Ovary (tissue), 3 donors: Measurements from ENCODE around the gene MAFG.

Experiments
- EP300 ChIP-seq: sonication (generic); formaldehyde crosslinking; IDR thresholded peaks from one replicate; pipeline ENCODE4 v1.6.1; 2017; ENCODE audit warnings: antibody characterized with exemption
- POLR2A ChIP-seq: fragments of 450-650 bp; IDR thresholded peaks from one replicate; pipeline ENCODE4 v1.6.1; 2017; ENCODE audit warnings: antibody characterized with exemption, mild to moderate bottlenecking, moderate library complexity
- TF ChIP-seq, protein P1 (sequence below), 3 donors: fragments of 450-650 bp in 2 of 3; fragments of 200-600 bp in 1 of 3; IDR thresholded peaks; one replicate each; pipeline versions ENCODE4 v1.5.1 to v1.8.0; 2016 to 2022; ENCODE audit warnings: antibody characterized with exemption in 3 of 3, mild to moderate bottlenecking in 1 of 3
- donor health status: DM: no; HTN: no; CAD: no.

DNA sequence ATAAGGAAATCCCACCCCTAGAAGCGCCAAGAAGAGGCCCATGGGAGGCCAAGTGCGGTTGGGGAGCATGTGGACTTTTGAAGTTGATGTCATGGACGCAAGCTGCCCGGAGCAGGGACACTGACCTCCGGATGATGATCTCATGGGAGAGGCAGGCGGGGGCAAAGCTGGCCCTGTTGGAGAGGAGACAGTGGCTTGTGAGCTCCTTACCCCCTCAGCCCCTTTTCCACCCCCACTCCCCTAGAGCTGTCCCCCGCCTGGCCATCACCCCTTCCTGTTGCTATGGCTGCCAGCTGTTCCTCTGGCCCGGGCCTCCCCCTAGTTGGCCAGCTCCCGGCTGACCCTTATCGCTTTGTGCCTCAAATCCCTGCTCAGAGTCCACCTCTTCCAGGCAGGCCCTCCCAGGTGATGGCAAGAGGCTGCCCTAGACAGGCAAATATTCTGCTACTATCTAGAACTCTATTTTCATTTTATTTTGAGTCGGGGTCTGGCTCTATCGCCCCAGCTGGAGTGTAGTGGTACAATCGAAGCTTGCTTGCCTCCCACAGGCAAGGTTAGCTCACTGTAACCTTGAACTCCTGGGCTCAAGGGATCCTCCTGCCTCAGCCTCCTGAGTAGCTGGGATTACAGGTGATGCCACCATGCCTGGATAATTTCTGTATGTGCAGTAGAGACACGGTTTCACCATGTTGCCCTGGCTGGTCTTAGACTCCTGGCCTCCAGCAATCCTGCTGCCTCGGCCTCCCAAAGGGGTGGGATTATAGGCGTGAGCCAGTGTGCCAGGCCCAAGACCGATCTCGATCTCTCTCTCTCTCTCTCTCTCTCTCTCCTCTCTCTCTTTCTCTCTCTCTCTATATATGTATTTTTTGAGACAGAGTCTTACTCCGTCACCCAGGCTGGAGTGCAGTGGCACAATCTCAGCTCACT, 26.9 kb upstream of the MAFG start:
- TF ChIP-seq, protein P1, sequence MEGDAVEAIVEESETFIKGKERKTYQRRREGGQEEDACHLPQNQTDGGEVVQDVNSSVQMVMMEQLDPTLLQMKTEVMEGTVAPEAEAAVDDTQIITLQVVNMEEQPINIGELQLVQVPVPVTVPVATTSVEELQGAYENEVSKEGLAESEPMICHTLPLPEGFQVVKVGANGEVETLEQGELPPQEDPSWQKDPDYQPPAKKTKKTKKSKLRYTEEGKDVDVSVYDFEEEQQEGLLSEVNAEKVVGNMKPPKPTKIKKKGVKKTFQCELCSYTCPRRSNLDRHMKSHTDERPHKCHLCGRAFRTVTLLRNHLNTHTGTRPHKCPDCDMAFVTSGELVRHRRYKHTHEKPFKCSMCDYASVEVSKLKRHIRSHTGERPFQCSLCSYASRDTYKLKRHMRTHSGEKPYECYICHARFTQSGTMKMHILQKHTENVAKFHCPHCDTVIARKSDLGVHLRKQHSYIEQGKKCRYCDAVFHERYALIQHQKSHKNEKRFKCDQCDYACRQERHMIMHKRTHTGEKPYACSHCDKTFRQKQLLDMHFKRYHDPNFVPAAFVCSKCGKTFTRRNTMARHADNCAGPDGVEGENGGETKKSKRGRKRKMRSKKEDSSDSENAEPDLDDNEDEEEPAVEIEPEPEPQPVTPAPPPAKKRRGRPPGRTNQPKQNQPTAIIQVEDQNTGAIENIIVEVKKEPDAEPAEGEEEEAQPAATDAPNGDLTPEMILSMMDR (IDR thresholded peaks at IDR 0.05) = no peak
- no peak for TF ChIP-seq EP300
- no peak for TF ChIP-seq POLR2A
